ENCODE results near the gene TTLL11. TPM values are rescaled to one million over a fixed set of nuclear protein-coding genes. Genes with fewer than 3 reads are reported as not detected.

Gene TTLL11
- polyA plus RNA-seq, 1 donor from 2014 or later, result 8.0 TPM

GRCh38 chr9:121807823-121808278 is 285.3 kb downstream of the TTLL11 start:
- TF ChIP-seq SMC3 (conservative IDR thresholded peaks at IDR 0.05; ENCODE audit: poor library complexity) (no peak), POLR2AphosphoS5 (IDR thresholded peaks at IDR 0.05) (peak; percentile 48), TAF1 (IDR thresholded peaks at IDR 0.05; ENCODE audit: low read depth) (no peak)
- no peak overlapping the region for H2AFZ ChIP-seq (ENCODE audit: low read depth, low read length)
- no peaks in the 10 kb centered on the region for H3K9me2 ChIP-seq (ENCODE audit: insufficient read depth, low read length)
- peak overlapping the region; percentile 35 for H3K27ac ChIP-seq (ENCODE audit: low read length)
- H3K27me3 ChIP-seq (ENCODE audit: insufficient read depth, low read depth, low read length), result no peaks in the 10 kb centered on the region
- no peak overlapping the region for H3K9ac ChIP-seq (ENCODE audit: low read length)
- no peaks in the 10 kb centered on the region for H3F3A ChIP-seq (ENCODE audit: insufficient read depth, low read length, poor library complexity, severe bottlenecking)
- no peaks in the 10 kb centered on the region for H3K9me3 ChIP-seq (ENCODE audit: low read length)
- H4K20me1 ChIP-seq (ENCODE audit: insufficient read depth), result no peaks in the 10 kb centered on the region
- no peak overlapping the region for H3K4me2 ChIP-seq (ENCODE audit: low read length)
- H3K36me3 ChIP-seq (ENCODE audit: insufficient read depth, low read length), result no peaks in the 10 kb centered on the region
- no peak overlapping the region for H3K4me3 ChIP-seq (ENCODE audit: low read length)
- no peaks in the 10 kb centered on the region for H3K79me2 ChIP-seq (replicated peaks; ENCODE audit: insufficient read depth, low read length)

GRCh38 chr9:121807069-121807822 is 285.9 kb downstream of the TTLL11 start:
- H3K9me3 ChIP-seq (ENCODE audit: low read length), result no peaks in the 10 kb centered on the region

More at GRCh38 chr9:121807069-121807822, 285.9 kb downstream of the TTLL11 start:
- Histone ChIP-seq H3K36me3 (ENCODE audit: insufficient read depth, low read length) (no peaks in the 10 kb centered on the region), H4K20me1 (ENCODE audit: insufficient read depth) (no peaks in the 10 kb centered on the region), H3F3A (ENCODE audit: insufficient read depth, low read length, poor library complexity, severe bottlenecking) (no peaks in the 10 kb centered on the region), H3K9ac (ENCODE audit: low read length) (no peak overlapping the region), H2AFZ (ENCODE audit: low read depth, low read length) (no peak overlapping the region), H3K4me2 (ENCODE audit: low read length) (no peak overlapping the region), H3K27me3 (ENCODE audit: insufficient read depth, low read depth, low read length) (no peaks in the 10 kb centered on the region), H3K9me2 (ENCODE audit: insufficient read depth, low read length) (no peaks in the 10 kb centered on the region), H3K4me3 (ENCODE audit: low read length) (no peak overlapping the region), H3K27ac (ENCODE audit: low read length) (peak overlapping the region; percentile 35), H3K79me2 (replicated peaks; ENCODE audit: insufficient read depth, low read length) (no peaks in the 10 kb centered on the region)
- TF ChIP-seq TAF1 (IDR thresholded peaks at IDR 0.05; ENCODE audit: low read depth) (no peak), POLR2AphosphoS5 (IDR thresholded peaks at IDR 0.05) (no peak), RAD21 (conservative IDR thresholded peaks at IDR 0.05) (no peak), SMC3 (conservative IDR thresholded peaks at IDR 0.05; ENCODE audit: poor library complexity) (no peak), EP300 (conservative IDR thresholded peaks at IDR 0.05; ENCODE audit: poor library complexity, severe bottlenecking) (no peak), EZH2 (IDR thresholded peaks at IDR 0.05; ENCODE audit: borderline replicate concordance, insufficient read depth, low read length, poor library complexity, severe bottlenecking) (no peak), CTCF (IDR thresholded peaks at IDR 0.05; ENCODE audit: poor library complexity, severe bottlenecking) (no peak), REST (IDR thresholded peaks at IDR 0.05; ENCODE audit: borderline replicate concordance) (no peak), MXI1 (conservative IDR thresholded peaks at IDR 0.05; ENCODE audit: poor library complexity, severe bottlenecking) (no peak)
